Osteoblast (primary cell): Measurements from ENCODE around the gene MUTYH. TPM values are rescaled to one million over a fixed set of nuclear protein-coding genes. Genes with fewer than 3 reads are reported as not detected.
"Not testable (repeated sequence)": the region's sequence is repeated elsewhere in the genome, so short reads cannot be mapped to it uniquely, and the experiment has no call there.

Experiments
- DNase-seq: peaks from one replicate; pipeline ENCODE4 v3.0.0; 2011; ENCODE audit warnings: low spot score, mixed read lengths; ENCODE audit not compliant: insufficient read length; ENCODE audit errors: missing footprints
- H2AFZ ChIP-seq: 2 replicates; pipeline ENCODE4 v1.6.0; 2011; ENCODE audit warnings: mild to moderate bottlenecking, low read length
- H3K27ac ChIP-seq: 2 replicates; pipeline ENCODE4 v1.5.1; 2011; ENCODE audit warnings: mild to moderate bottlenecking, low read depth, low read length, moderate library complexity
- H3K27me3 ChIP-seq: 2 replicates; pipeline ENCODE4 v1.6.0; 2012; ENCODE audit warnings: mild to moderate bottlenecking, control low read depth, inconsistent platforms, low read length, moderate library complexity; ENCODE audit not compliant: insufficient read depth
- H3K36me3 ChIP-seq: 2 replicates; pipeline ENCODE4 v1.5.1; 2011; ENCODE audit warnings: mild to moderate bottlenecking, low read length, control low read depth, moderate library complexity; ENCODE audit not compliant: insufficient read depth
- H3K4me1 ChIP-seq: 2 replicates; pipeline ENCODE4 v1.5.1; 2011; ENCODE audit warnings: mild to moderate bottlenecking, low read length, control low read depth, moderate library complexity; ENCODE audit not compliant: insufficient read depth
- H3K4me2 ChIP-seq: 2 replicates; pipeline ENCODE4 v1.6.0; 2011; ENCODE audit warnings: mild to moderate bottlenecking, low read length; ENCODE audit not compliant: insufficient read depth
- H3K4me3 ChIP-seq: fragments of 200-600 bp; sonication (generic); 3 replicates; pipeline ENCODE4 v1.5.1; 2012; ENCODE audit warnings: mild to moderate bottlenecking, low read length, inconsistent platforms; ENCODE audit not compliant: insufficient read depth
- H3K79me2 ChIP-seq: 2 replicates; pipeline ENCODE4 v1.6.0; 2012; ENCODE audit warnings: mild to moderate bottlenecking, low read length, control low read depth, inconsistent platforms; ENCODE audit not compliant: insufficient read depth
- H3K9me3 ChIP-seq: 2 replicates; pipeline ENCODE4 v1.5.1; 2011; ENCODE audit warnings: low read depth, low read length, control low read depth
- H4K20me1 ChIP-seq: 2 replicates; pipeline ENCODE4 v1.6.0; 2012; ENCODE audit warnings: mild to moderate bottlenecking, low read length, control low read depth; ENCODE audit not compliant: insufficient read depth
- CTCF ChIP-seq: IDR thresholded peaks from 2 replicates; pipeline ENCODE4 v1.5.1; 2011; ENCODE audit warnings: mild to moderate bottlenecking, low read depth, low read length, moderate library complexity; ENCODE audit errors: extremely low read depth
- total RNA-seq: library from RNA; depleted of rRNA; stranded (reverse); fragments of >200 nt; gene quantifications from 2 replicates; pipeline ENCODE4 v1.2.3, GENCODE V29; 2012

The MUTYH gene
- total RNA-seq, 1 donor: 14.1 TPM

GRCh38 chr1:45373573-45373972, 33.3 kb upstream of the MUTYH start:
- no peak overlapping the region for H3K4me3 ChIP-seq
- no peak for DNase-seq
- H3K9me3 ChIP-seq: no peaks in the 10 kb centered on the region
- H4K20me1 ChIP-seq: no peaks in the 10 kb centered on the region
- H3K79me2 ChIP-seq: no peaks in the 10 kb centered on the region
- H3K4me1 ChIP-seq: no peaks in the 10 kb centered on the region
- no peak overlapping the region for H3K27ac ChIP-seq
- no peaks in the 10 kb centered on the region for H3K36me3 ChIP-seq
- H3K27me3 ChIP-seq: no peaks in the 10 kb centered on the region
- H2AFZ ChIP-seq: no peak overlapping the region
- no peak overlapping the region for H3K4me2 ChIP-seq
- TF ChIP-seq CTCF: no peak

GRCh38 chr1:45370575-45370974, 30.3 kb upstream of the MUTYH start:
- Histone ChIP-seq H3K27ac (no peak overlapping the region), H2AFZ (no peak overlapping the region), H3K79me2 (no peaks in the 10 kb centered on the region), H3K4me1 (no peaks in the 10 kb centered on the region), H4K20me1 (no peaks in the 10 kb centered on the region), H3K4me2 (no peak overlapping the region), H3K36me3 (no peaks in the 10 kb centered on the region), H3K9me3 (no peaks in the 10 kb centered on the region), H3K4me3 (no peak overlapping the region), H3K27me3 (no peaks in the 10 kb centered on the region)
- TF ChIP-seq CTCF: no peak
- DNase-seq: no peak

- no peaks in the 10 kb centered on the region for H3K9me3 ChIP-seq
- peak overlapping the region; percentile 44 for H2AFZ ChIP-seq
- no peak overlapping the region for H3K4me3 ChIP-seq
- no peak overlapping the region for H3K4me2 ChIP-seq
- H3K4me1 ChIP-seq: peaks cover 9% of the 10 kb centered on the region
- H3K36me3 ChIP-seq: no peaks in the 10 kb centered on the region
- H3K79me2 ChIP-seq: no peaks in the 10 kb centered on the region
- H4K20me1 ChIP-seq: no peaks in the 10 kb centered on the region
- no peaks in the 10 kb centered on the region for H3K27me3 ChIP-seq
- no peak for TF ChIP-seq CTCF
- H3K27ac ChIP-seq: no peak overlapping the region
- no peak for DNase-seq
Measured at GRCh38 chr1:45365051-45365450, 24.8 kb upstream of the MUTYH start.

GRCh38 chr1:45364294-45364693, 24.1 kb upstream of the MUTYH start:
- H4K20me1 ChIP-seq: no peaks in the 10 kb centered on the region
- no peaks in the 10 kb centered on the region for H3K36me3 ChIP-seq
- no peak overlapping the region for H2AFZ ChIP-seq
- no peaks in the 10 kb centered on the region for H3K27me3 ChIP-seq
- no peaks in the 10 kb centered on the region for H3K9me3 ChIP-seq
- H3K4me3 ChIP-seq: no peak overlapping the region
- no peak overlapping the region for H3K4me2 ChIP-seq
- no peak overlapping the region for H3K27ac ChIP-seq
- H3K4me1 ChIP-seq: peaks cover 12% of the 10 kb centered on the region
- TF ChIP-seq CTCF: no peak
- no peak for DNase-seq
- H3K79me2 ChIP-seq: no peaks in the 10 kb centered on the region

GRCh38 chr1:45360981-45361380, 20.7 kb upstream of the MUTYH start:
- not testable (repeated sequence) for H4K20me1 ChIP-seq, H3K36me3 ChIP-seq, H3K79me2 ChIP-seq, H3K9me3 ChIP-seq, H3K27me3 ChIP-seq
- Histone ChIP-seq H3K4me3 (peak overlapping the region; percentile 39), H3K4me1 (peaks cover 12% of the 10 kb centered on the region), H3K4me2 (peak overlapping the region; percentile 71), H2AFZ (peak overlapping the region; percentile 95), H3K27ac (peak overlapping the region; percentile 27)
- DNase-seq: peak; percentile 86
